Measurements from ENCODE around the gene OGFOD2. TPM values are rescaled to one million over a fixed set of nuclear protein-coding genes. Genes with fewer than 3 reads are reported as not detected.
A peak's percentile ranks its signal among the peaks of the same experiment; 100 is the strongest.

OGFOD2 gene
- total and polyA plus RNA-seq, 2 of the 13 experiments (the other 11 are each of a cell fraction or from before 2014, with no cell fraction given): 13.2 to 14.6 TPM

DNA sequence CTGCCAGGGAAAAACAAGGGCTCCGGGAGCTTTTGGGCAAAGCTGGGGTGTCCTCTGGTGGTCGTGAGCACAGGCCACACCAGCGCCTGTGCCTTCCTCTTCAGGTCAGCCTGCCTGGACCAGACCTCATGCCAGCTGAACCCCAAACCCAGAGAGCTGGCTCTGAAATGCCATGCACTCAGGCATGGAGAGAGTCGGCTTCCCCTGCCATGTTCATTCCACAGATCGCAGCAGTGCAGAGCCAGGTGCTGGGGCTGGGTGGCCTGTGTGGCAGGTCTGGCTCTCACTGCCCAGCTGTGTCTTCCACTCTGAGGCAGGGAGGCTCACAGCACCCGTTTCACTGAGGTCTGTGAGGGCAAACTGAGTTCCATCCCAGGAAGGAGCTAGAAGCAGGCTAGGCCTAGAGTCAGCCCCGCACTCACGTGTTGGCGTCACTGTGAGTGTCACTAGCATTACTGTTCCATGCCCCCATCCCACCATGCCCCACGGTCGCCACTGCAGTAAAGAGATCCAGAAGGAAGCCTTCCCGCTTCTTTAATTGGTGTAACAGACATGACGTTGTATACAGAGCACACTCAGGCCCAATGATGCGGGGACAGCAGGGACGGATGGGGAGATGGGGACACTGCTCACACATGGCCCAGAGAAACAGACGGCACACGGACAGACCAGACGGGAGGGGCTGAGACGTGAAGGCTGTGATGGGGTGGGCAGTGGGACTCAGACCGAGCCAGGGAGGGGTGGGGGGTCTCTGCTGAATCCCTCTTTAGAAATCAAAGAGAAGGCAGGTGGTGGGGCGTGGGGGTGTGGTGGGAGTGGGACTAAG is 8.1 kb downstream of the OGFOD2 start (continued):
- TF ChIP-seq, protein P1, sequence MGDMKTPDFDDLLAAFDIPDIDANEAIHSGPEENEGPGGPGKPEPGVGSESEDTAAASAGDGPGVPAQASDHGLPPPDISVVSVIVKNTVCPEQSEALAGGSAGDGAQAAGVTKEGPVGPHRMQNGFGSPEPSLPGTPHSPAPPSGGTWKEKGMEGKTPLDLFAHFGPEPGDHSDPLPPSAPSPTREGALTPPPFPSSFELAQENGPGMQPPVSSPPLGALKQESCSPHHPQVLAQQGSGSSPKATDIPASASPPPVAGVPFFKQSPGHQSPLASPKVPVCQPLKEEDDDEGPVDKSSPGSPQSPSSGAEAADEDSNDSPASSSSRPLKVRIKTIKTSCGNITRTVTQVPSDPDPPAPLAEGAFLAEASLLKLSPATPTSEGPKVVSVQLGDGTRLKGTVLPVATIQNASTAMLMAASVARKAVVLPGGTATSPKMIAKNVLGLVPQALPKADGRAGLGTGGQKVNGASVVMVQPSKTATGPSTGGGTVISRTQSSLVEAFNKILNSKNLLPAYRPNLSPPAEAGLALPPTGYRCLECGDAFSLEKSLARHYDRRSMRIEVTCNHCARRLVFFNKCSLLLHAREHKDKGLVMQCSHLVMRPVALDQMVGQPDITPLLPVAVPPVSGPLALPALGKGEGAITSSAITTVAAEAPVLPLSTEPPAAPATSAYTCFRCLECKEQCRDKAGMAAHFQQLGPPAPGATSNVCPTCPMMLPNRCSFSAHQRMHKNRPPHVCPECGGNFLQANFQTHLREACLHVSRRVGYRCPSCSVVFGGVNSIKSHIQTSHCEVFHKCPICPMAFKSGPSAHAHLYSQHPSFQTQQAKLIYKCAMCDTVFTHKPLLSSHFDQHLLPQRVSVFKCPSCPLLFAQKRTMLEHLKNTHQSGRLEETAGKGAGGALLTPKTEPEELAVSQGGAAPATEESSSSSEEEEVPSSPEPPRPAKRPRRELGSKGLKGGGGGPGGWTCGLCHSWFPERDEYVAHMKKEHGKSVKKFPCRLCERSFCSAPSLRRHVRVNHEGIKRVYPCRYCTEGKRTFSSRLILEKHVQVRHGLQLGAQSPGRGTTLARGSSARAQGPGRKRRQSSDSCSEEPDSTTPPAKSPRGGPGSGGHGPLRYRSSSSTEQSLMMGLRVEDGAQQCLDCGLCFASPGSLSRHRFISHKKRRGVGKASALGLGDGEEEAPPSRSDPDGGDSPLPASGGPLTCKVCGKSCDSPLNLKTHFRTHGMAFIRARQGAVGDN (CRISPR knock-in tag; IDR thresholded peaks at IDR 0.05): 0 out of 2 replicates have a peak, but pooled peaks have one; percentile 32
- TF ChIP-seq BRCA1 (CRISPR knock-in tag; IDR thresholded peaks at IDR 0.05): no peak
- no peak for TF ChIP-seq ZNF501 (CRISPR knock-in tag; IDR thresholded peaks at IDR 0.05)
- TF ChIP-seq, protein P2, sequence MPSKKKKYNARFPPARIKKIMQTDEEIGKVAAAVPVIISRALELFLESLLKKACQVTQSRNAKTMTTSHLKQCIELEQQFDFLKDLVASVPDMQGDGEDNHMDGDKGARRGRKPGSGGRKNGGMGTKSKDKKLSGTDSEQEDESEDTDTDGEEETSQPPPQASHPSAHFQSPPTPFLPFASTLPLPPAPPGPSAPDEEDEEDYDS (CRISPR knock-in tag; IDR thresholded peaks at IDR 0.05): no peak
- peak; percentile 11; the same call in 1 of the 2 replicates for TF ChIP-seq SAP130 (CRISPR knock-in tag; IDR thresholded peaks at IDR 0.05; ENCODE audit: low read depth)
- no peak; the same call in 1 of the 2 replicates for TF ChIP-seq AKAP8 (CRISPR knock-in tag; IDR thresholded peaks at IDR 0.05)
- TF ChIP-seq SMAD9 (CRISPR knock-in tag; IDR thresholded peaks at IDR 0.05): no peak
- peak; percentile 66; the same call in 1 of the 2 replicates for TF ChIP-seq ZC3H13 (CRISPR knock-in tag; IDR thresholded peaks at IDR 0.05)
- TF ChIP-seq ZFP1 (CRISPR knock-in tag; IDR thresholded peaks at IDR 0.05): no peak
- TF ChIP-seq MIER2 (CRISPR knock-in tag; IDR thresholded peaks at IDR 0.05): no peak
- TF ChIP-seq ZSCAN21 (CRISPR knock-in tag; IDR thresholded peaks at IDR 0.05; ENCODE audit: borderline replicate concordance): no peak
- TF ChIP-seq CENPT (CRISPR knock-in tag; IDR thresholded peaks at IDR 0.05; ENCODE audit: low read depth): 0 out of 2 replicates have a peak, but pooled peaks have one; percentile 32
- 0 out of 2 replicates have a peak, but pooled peaks have one; percentile 19 for TF ChIP-seq SP4 (CRISPR knock-in tag; IDR thresholded peaks at IDR 0.05)
- TF ChIP-seq ZNF282 (IDR thresholded peaks at IDR 0.05; ENCODE audit: partially characterized antibody): no peak
- TF ChIP-seq ZNF296 (CRISPR knock-in tag; conservative IDR thresholded peaks at IDR 0.05): no peak
- TF ChIP-seq ZNF317 (CRISPR knock-in tag; IDR thresholded peaks at IDR 0.05): no peak
- TF ChIP-seq, protein P3, sequence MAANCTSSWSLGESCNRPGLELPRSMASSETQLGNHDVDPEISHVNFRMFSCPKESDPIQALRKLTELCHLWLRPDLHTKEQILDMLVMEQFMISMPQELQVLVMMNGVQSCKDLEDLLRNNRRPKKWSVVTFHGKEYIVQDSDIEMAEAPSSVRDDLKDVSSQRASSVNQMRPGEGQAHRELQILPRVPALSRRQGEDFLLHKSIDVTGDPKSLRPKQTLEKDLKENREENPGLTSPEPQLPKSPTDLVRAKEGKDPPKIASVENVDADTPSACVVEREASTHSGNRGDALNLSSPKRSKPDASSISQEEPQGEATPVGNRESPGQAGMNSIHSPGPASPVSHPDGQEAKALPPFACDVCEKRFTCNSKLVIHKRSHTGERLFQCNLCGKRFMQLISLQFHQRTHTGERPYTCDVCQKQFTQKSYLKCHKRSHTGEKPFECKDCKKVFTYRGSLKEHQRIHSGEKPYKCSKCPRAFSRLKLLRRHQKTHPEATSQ (CRISPR knock-in tag; IDR thresholded peaks at IDR 0.05; ENCODE audit: borderline replicate concordance): no peak
- TF ChIP-seq ETV5 (CRISPR knock-in tag; IDR thresholded peaks at IDR 0.05; ENCODE audit: borderline replicate concordance): no peak
- TF ChIP-seq SIX1 (CRISPR knock-in tag; IDR thresholded peaks at IDR 0.05; ENCODE audit: borderline replicate concordance): no peak
- no peak for TF ChIP-seq ZNF780A (CRISPR knock-in tag; IDR thresholded peaks at IDR 0.05)
- TF ChIP-seq ZNF775 (CRISPR knock-in tag; IDR thresholded peaks at IDR 0.05; ENCODE audit: borderline replicate concordance): no peak
- TF ChIP-seq NFRKB (IDR thresholded peaks at IDR 0.05): no peak
- TF ChIP-seq, protein P4, sequence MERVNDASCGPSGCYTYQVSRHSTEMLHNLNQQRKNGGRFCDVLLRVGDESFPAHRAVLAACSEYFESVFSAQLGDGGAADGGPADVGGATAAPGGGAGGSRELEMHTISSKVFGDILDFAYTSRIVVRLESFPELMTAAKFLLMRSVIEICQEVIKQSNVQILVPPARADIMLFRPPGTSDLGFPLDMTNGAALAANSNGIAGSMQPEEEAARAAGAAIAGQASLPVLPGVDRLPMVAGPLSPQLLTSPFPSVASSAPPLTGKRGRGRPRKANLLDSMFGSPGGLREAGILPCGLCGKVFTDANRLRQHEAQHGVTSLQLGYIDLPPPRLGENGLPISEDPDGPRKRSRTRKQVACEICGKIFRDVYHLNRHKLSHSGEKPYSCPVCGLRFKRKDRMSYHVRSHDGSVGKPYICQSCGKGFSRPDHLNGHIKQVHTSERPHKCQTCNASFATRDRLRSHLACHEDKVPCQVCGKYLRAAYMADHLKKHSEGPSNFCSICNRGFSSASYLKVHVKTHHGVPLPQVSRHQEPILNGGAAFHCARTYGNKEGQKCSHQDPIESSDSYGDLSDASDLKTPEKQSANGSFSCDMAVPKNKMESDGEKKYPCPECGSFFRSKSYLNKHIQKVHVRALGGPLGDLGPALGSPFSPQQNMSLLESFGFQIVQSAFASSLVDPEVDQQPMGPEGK (CRISPR knock-in tag; IDR thresholded peaks at IDR 0.05): no peak
- TF ChIP-seq KLF9 (CRISPR knock-in tag; IDR thresholded peaks at IDR 0.05; ENCODE audit: low read depth): no peak

All from HepG2 (cell line).